H9 (cell line): ENCODE results near the gene TRIM10. TPM values are rescaled to one million over a fixed set of nuclear protein-coding genes. Genes with fewer than 3 reads are reported as not detected.

Experiments used
- DNase-seq: peaks from one replicate; pipeline ENCODE4 v3.0.0-alpha.2; 2017
- H2AFZ ChIP-seq: one replicate; pipeline ENCODE4 v1.6.1; 2013; ENCODE audit warnings: mild to moderate bottlenecking, low read length, control low read depth, moderate library complexity
- H2AK5ac ChIP-seq: 2 replicates; pipeline ENCODE4 v1.6.1; 2013; ENCODE audit warnings: low read length, control low read depth, mixed read lengths; ENCODE audit not compliant: insufficient read length
- H2BK120ac ChIP-seq: one replicate; pipeline ENCODE4 v1.6.1; 2013; ENCODE audit warnings: low read depth, mild to moderate bottlenecking, low read length, control low read depth, inconsistent platforms; ENCODE audit not compliant: poor library complexity, severe bottlenecking
- H2BK12ac ChIP-seq: 2 replicates; pipeline ENCODE4 v1.6.1; 2013; ENCODE audit warnings: low read length, control low read depth, mixed read lengths, low read depth; ENCODE audit not compliant: insufficient read length
- H2BK15ac ChIP-seq: 2 replicates; pipeline ENCODE4 v1.6.1; 2013; ENCODE audit warnings: low read depth, low read length, control low read depth
- H2BK20ac ChIP-seq: one replicate; pipeline ENCODE4 v1.6.1; 2013; ENCODE audit warnings: low read depth, mild to moderate bottlenecking, low read length, control low read depth, inconsistent platforms; ENCODE audit not compliant: poor library complexity, severe bottlenecking
- H2BK5ac ChIP-seq: 2 replicates; pipeline ENCODE4 v1.6.1; 2013; ENCODE audit warnings: low read length, control low read depth, mixed read lengths; ENCODE audit not compliant: insufficient read length
- H3K14ac ChIP-seq: 2 replicates; pipeline ENCODE4 v1.6.1; 2013; ENCODE audit warnings: low read length, control low read depth; ENCODE audit not compliant: insufficient read depth
- H3K18ac ChIP-seq: 2 replicates; pipeline ENCODE4 v1.6.1; 2013; ENCODE audit warnings: low read depth, mild to moderate bottlenecking, mixed read lengths, low read length, control low read depth; ENCODE audit not compliant: insufficient read length
- H3K23ac ChIP-seq: 2 replicates; pipeline ENCODE4 v1.6.1; 2013; ENCODE audit warnings: low read length, control low read depth, mixed read lengths, low read depth; ENCODE audit not compliant: insufficient read length
- H3K23me2 ChIP-seq: 2 replicates; pipeline ENCODE4 v1.6.1; 2013; ENCODE audit warnings: low read depth, mild to moderate bottlenecking, mixed read lengths, low read length, control low read depth; ENCODE audit not compliant: insufficient read length, poor library complexity, severe bottlenecking
- H3K27ac ChIP-seq: 2 replicates; pipeline ENCODE4 v1.5.1; 2013; ENCODE audit warnings: low read length, control low read depth, mixed read lengths, low read depth; ENCODE audit not compliant: insufficient read length
- H3K27me3 ChIP-seq: 2 replicates; pipeline ENCODE4 v1.6.1; 2013; ENCODE audit warnings: low read length, control low read depth, inconsistent platforms; ENCODE audit not compliant: insufficient read depth
- H3K4ac ChIP-seq: 2 replicates; pipeline ENCODE4 v1.6.1; 2013; ENCODE audit warnings: low read depth, mild to moderate bottlenecking, control low read depth, inconsistent platforms, low read length, moderate library complexity
- H3K4me1 ChIP-seq: 2 replicates; pipeline ENCODE4 v1.6.1; 2013; ENCODE audit warnings: low read length, control low read depth, inconsistent platforms; ENCODE audit not compliant: insufficient read depth
- H3K4me2 ChIP-seq: 2 replicates; pipeline ENCODE4 v1.6.1; 2013; ENCODE audit warnings: low read length, control low read depth, mixed read lengths; ENCODE audit not compliant: insufficient read length, insufficient read depth
- H3K56ac ChIP-seq: 2 replicates; pipeline ENCODE4 v1.6.1; 2013; ENCODE audit warnings: low read depth, mild to moderate bottlenecking, mixed read lengths, low read length, control low read depth; ENCODE audit not compliant: insufficient read length
- H3K79me1 ChIP-seq: 2 replicates; pipeline ENCODE4 v1.6.1; 2013; ENCODE audit warnings: low read depth, mild to moderate bottlenecking, moderate library complexity, low read length, control low read depth, inconsistent platforms; ENCODE audit not compliant: insufficient read depth, poor library complexity, severe bottlenecking
- H3K79me2 ChIP-seq: 2 replicates; pipeline ENCODE4 v1.6.1; 2013; ENCODE audit warnings: low read length, control low read depth, inconsistent platforms; ENCODE audit not compliant: insufficient read depth
- H3K9ac ChIP-seq: 2 replicates; pipeline ENCODE4 v1.6.1; 2013; ENCODE audit warnings: low read length, control low read depth, mixed read lengths; ENCODE audit not compliant: insufficient read length; ENCODE audit errors: extremely low read depth
- H3K9me3 ChIP-seq: one replicate; pipeline ENCODE4 v1.6.1; 2013; ENCODE audit warnings: low read depth, low read length, inconsistent platforms; ENCODE audit not compliant: control insufficient read depth
- H3T11ph ChIP-seq: one replicate; pipeline ENCODE4 v1.6.1; 2013; ENCODE audit warnings: mild to moderate bottlenecking, low read length, control low read depth, inconsistent platforms
- H4K20me1 ChIP-seq: one replicate; pipeline ENCODE4 v1.6.1; 2013; ENCODE audit not compliant: control insufficient read depth, insufficient read length, insufficient read depth
- H4K5ac ChIP-seq: 2 replicates; pipeline ENCODE4 v1.6.1; 2013; ENCODE audit warnings: low read depth, mild to moderate bottlenecking, mixed read lengths, low read length, control low read depth; ENCODE audit not compliant: insufficient read length
- H4K8ac ChIP-seq: replicated peaks from 2 replicates; pipeline ENCODE4 v1.6.1; 2013; ENCODE audit warnings: low read length, control low read depth, mixed read lengths, low read depth; ENCODE audit not compliant: insufficient read length
- H4K91ac ChIP-seq: 2 replicates; pipeline ENCODE4 v1.6.1; 2013; ENCODE audit warnings: low read depth, mild to moderate bottlenecking, moderate library complexity, mixed read lengths, low read length, control low read depth; ENCODE audit not compliant: insufficient read length
- H3K27ac Mint-ChIP-seq, 3 experiments: 2 replicates in 2 of 3; 3 replicates in 1 of 3; pipeline ENCODE4 v1.8.0; 2020 to 2021; ENCODE audit warnings: mixed read lengths in 3 of 3, mild to moderate bottlenecking in 1 of 3, moderate library complexity in 1 of 3
- H3K27me3 Mint-ChIP-seq: 2 replicates; pipeline ENCODE4 v1.8.0; 2021; ENCODE audit warnings: low read depth, mild to moderate bottlenecking, moderate library complexity, mixed read lengths
- H3K36me3 Mint-ChIP-seq, 3 experiments: 2 replicates in 2 of 3; 3 replicates in 1 of 3; pipeline ENCODE4 v1.8.0; 2020 to 2021; ENCODE audit warnings: low read depth in 3 of 3, mixed read lengths in 3 of 3; ENCODE audit not compliant: insufficient read depth in 1 of 3
- H3K4me1 Mint-ChIP-seq, 2 experiments: 2 replicates each; pipeline ENCODE4 v1.8.0; 2020; ENCODE audit warnings: mixed read lengths in 2 of 2
- H3K4me3 Mint-ChIP-seq, 2 experiments: 2 replicates in 1 of 2; 3 replicates in 1 of 2; pipeline ENCODE4 v1.8.0; 2020 to 2021; ENCODE audit warnings: mild to moderate bottlenecking in 2 of 2, mixed read lengths in 2 of 2, moderate library complexity in 1 of 2
- H3K9me3 Mint-ChIP-seq, 2 experiments: 2 replicates in 1 of 2; 3 replicates in 1 of 2; pipeline ENCODE4 v1.8.0; 2020; ENCODE audit warnings: mild to moderate bottlenecking in 2 of 2, mixed read lengths in 2 of 2, moderate library complexity in 1 of 2
- CTCF ChIP-seq: fragments of 200-600 bp; sonication (generic); conservative IDR thresholded peaks from 3 replicates; pipeline ENCODE4 v1.8.0; 2021; ENCODE audit warnings: antibody characterized with exemption, mild to moderate bottlenecking
- WGBS: extraction: QIAGEN DNeasy Blood & Tissue Kit; methylation state at CpG from one replicate; pipeline ENCODE4 v1.1.7; 2013; ENCODE audit warnings: missing lambda C conversion rate, low lambda C conversion rate, mixed read lengths; ENCODE audit not compliant: insufficient read length; ENCODE audit errors: extremely low coverage; 5-methylcytosine and 5-hydroxymethylcytosine counted together
- total RNA-seq: library from RNA; stranded (reverse); gene quantifications from 2 replicates; pipeline ENCODE4 v1.2.1, GENCODE V29; 2021

The TRIM10 gene
- total RNA-seq, 1 experiment from 2014 or later = 0.07 TPM

GRCh38 chr6:30196376-30196775 lies 35.4 kb upstream of the TRIM10 start:
- no peak overlapping the region for H4K8ac ChIP-seq
- no peak overlapping the region for H3K27ac ChIP-seq
- H3K4ac ChIP-seq = no peak overlapping the region
- Mint-ChIP-seq H3K27me3 (no peaks in the 10 kb centered on the region), H3K36me3 (peaks cover 17 to 78% (median 52%) of the 10 kb centered on the region in 3 experiments; a peak in 6 of 7 replicates), H3K4me3 (no peak overlapping the region), H3K4me1 (peaks cover 3 to 8% of the 10 kb centered on the region in 2 experiments; a peak in 3 of 4 replicates), H3K9me3 (no peaks in the 10 kb centered on the region), H3K27ac (no peak overlapping the region)
- no peak overlapping the region for H3K9ac ChIP-seq
- no peak overlapping the region for H2BK120ac ChIP-seq
- H3K23ac ChIP-seq = no peak overlapping the region
- no peak overlapping the region for H2BK5ac ChIP-seq
- no peak overlapping the region for H3T11ph ChIP-seq
- H3K18ac ChIP-seq = no peak overlapping the region
- no peak overlapping the region for H3K4me2 ChIP-seq
- no peak overlapping the region for H3K56ac ChIP-seq
- H2BK20ac ChIP-seq = no peak overlapping the region
- TF ChIP-seq CTCF = no peak
- no peaks in the 10 kb centered on the region for H3K79me1 ChIP-seq
- H3K14ac ChIP-seq = no peak overlapping the region
- H3K79me2 ChIP-seq = no peaks in the 10 kb centered on the region
- H4K20me1 ChIP-seq = no peaks in the 10 kb centered on the region
- H3K4me1 ChIP-seq = no peaks in the 10 kb centered on the region
- no peak for DNase-seq
- H3K23me2 ChIP-seq = no peaks in the 10 kb centered on the region
- no peak overlapping the region for H2BK15ac ChIP-seq
- no peak overlapping the region for H4K5ac ChIP-seq
- no peaks in the 10 kb centered on the region for H3K9me3 ChIP-seq
- H2AK5ac ChIP-seq = no peak overlapping the region
- H2BK12ac ChIP-seq = no peak overlapping the region
- no peak overlapping the region for H4K91ac ChIP-seq
- H3K27me3 ChIP-seq = no peaks in the 10 kb centered on the region
- H2AFZ ChIP-seq = no peak overlapping the region
- WGBS = no CpG with 5 or more reads among the region's 12 CpGs
